ENCODE data around the gene CRYBA4.

DNA sequence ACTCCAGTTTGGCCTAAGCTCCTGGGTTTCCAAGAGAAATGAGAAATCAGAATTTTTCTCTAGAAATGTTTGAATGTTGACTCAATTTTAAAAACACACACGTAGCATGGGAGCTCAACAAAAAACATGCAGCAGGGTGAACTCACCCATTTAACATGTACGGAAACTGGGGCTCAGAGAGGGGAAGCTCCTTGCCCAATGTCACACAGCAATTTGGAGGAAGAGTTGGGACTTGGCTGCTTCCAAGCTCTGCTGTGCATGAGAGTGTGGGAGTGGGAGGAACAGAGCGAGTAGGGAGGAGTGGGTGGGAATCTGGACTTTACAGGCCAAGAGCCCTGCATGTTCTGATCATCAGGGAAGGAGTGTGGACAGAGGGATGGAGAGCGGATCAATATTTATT is 37.8 kb upstream of the CRYBA4 start:
- TF ChIP-seq TBP (CRISPR knock-in tag; IDR thresholded peaks at IDR 0.05): no peak
- TF ChIP-seq, protein P1, sequence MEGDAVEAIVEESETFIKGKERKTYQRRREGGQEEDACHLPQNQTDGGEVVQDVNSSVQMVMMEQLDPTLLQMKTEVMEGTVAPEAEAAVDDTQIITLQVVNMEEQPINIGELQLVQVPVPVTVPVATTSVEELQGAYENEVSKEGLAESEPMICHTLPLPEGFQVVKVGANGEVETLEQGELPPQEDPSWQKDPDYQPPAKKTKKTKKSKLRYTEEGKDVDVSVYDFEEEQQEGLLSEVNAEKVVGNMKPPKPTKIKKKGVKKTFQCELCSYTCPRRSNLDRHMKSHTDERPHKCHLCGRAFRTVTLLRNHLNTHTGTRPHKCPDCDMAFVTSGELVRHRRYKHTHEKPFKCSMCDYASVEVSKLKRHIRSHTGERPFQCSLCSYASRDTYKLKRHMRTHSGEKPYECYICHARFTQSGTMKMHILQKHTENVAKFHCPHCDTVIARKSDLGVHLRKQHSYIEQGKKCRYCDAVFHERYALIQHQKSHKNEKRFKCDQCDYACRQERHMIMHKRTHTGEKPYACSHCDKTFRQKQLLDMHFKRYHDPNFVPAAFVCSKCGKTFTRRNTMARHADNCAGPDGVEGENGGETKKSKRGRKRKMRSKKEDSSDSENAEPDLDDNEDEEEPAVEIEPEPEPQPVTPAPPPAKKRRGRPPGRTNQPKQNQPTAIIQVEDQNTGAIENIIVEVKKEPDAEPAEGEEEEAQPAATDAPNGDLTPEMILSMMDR (CRISPR knock-in tag; IDR thresholded peaks at IDR 0.05): no peak
- TF ChIP-seq ZNF781 (CRISPR knock-in tag; IDR thresholded peaks at IDR 0.05; ENCODE audit: borderline replicate concordance, not compliant biosample characterization): no peak
